Skeletal muscle cell (primary cell): ENCODE results near the gene DPP4.
"Not testable (repeated sequence)": the region's sequence is repeated elsewhere in the genome, so short reads cannot be mapped to it uniquely, and the experiment has no call there.

Source experiments
- DNase-seq: peaks from one replicate; pipeline ENCODE4 v3.0.0-alpha.2; 2010; ENCODE audit warnings: low read depth
- H3K4me3 ChIP-seq: 2 replicates; pipeline ENCODE4 v1.5.1; 2011; ENCODE audit warnings: low read depth, mild to moderate bottlenecking, control low read depth, low read length, moderate library complexity

The DPP4 gene

DNA sequence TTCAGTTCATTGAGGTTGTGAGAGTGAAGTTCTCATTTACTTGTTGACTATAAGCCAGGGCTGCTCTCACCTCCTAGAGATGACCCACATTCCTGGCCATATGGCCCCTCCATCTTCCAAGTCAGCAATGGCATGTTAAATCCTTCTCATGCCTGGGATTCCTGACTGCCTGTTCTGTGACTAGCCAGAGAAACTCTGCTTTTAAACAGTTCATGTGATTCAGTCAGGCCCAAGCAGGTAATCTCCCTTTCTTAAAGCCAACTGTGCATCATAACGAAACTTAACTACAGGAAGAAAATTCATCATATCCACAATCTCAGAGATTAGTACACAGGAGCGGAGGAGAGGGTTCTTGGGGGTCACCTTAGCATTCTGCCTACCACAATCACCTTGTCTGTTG is 11.5 kb downstream of the DPP4 start:
- no peak overlapping the region for H3K4me3 ChIP-seq
- DNase-seq = no peak

DNA sequence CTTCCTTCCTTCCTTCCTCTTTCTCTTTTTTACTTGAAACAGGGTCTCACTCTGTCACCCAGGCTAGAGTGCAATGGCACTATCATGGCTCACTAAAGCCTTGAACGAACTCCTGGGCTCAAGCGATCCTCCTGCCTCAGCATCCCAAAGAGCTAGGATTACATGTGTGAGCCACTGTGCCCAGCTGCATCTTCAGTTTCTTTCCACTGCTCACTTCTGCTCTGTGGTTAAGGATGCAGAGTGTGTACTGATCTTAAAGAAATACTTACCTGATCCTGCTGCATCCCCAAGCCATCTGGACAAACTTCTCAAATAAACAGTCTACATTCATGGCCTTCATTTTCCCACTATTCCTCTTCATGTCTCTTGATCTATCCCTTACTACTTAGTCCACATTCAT is 13.0 kb downstream of the DPP4 start:
- no peak for DNase-seq
- no peak overlapping the region for H3K4me3 ChIP-seq

DNA sequence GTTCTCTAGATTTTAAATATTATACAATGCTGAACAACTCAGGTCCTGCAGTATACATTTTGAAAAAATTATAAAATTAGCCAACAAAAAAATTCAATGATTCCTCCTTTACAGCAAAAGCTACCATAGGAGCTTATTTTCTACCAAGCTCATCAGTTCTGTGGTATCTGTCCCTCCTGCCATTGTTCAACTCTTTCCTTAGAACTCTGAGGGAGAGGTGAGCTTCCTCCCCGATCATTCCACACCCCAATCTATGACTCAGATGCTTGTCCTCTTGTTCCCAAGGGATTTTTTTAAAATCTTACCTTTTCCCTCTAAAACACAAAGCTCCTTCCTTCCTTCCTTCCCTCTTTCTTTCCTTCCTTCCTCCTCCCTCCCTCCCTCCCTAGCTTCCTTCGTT is 13.5 kb downstream of the DPP4 start:
- no peak for DNase-seq
- H3K4me3 ChIP-seq = no peak overlapping the region

DNA sequence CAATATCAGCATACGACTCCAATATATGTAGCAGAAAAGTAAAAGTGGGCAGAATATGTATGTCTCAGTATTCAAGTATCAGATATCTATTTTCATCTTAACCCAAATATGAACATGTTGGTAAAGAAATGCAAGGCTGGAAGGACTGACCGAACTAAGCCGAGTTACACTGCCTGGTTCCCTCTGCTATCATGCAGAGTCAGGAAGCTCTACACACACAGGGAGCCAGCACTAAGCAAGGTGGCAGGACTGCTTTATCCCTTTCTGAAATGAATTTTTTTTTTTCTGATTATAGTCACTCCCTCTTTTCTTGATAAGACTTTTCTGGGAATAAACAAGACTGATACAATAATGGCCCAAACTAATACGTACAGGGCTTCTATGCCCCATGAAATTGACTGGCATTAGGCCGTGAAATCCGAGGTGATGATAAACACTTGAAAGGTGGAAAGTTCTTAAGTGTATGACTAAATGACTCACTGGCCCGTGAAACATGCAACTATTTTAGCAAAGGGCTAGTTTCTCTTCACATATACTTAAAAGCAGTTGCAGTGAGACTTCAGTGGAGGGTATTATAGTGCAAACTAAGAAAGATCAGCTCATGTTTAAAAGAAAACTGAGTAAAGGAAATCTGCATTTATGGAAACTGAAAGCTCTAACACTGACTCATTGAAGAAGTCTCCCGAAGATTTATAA is 14.9 kb downstream of the DPP4 start:
- no peak for DNase-seq
- H3K4me3 ChIP-seq = no peak overlapping the region

DNA sequence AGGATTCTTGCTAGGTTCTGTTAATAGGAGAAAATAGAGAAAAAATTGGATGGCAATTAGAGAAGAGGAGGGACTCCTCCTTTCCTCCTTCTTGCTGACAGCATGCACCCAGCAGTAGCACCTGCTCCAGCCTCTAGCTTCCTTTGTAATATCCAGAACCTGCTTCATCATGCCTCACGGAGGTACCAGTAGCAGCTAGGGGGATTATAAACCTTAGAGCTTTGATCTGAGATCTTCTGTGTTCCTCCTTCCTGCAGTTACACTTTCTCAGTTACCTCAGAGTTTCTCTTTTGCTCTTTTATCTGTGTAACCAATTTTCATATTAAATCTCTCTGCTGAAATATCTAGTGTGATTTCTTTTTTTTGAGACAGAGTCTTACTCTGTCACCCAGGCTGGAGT is 16.6 kb downstream of the DPP4 start:
- H3K4me3 ChIP-seq = no peak overlapping the region
- DNase-seq = no peak

DNA sequence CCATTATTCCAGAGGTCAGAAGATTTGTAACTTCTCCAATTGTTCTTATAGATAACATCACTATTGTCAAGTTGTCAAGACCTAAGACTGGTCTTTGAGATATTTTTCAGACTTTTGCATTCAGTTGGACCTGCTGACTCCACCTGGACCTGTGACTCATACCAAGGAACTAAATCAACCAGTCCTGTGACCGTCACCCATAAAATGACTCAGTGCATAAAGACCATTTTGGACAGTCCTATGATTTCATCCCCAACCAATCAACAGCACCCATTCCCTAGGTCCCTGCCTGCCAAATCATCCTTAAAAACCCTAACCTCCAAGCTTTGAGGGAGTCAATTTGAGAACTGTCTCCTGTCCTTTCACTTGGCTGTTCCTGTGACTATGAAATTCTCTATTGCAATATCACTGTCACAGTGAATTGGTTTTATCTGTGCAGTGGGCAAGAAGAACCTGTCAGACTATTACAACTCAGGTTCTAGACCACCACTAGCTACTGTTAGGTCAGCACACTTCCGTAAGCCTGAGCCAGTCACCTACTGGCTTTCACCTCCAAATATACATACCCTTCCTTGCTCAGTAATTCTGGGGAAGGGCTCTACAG is 17.1 kb downstream of the DPP4 start:
- no peak for DNase-seq
- no peak overlapping the region for H3K4me3 ChIP-seq

DNA sequence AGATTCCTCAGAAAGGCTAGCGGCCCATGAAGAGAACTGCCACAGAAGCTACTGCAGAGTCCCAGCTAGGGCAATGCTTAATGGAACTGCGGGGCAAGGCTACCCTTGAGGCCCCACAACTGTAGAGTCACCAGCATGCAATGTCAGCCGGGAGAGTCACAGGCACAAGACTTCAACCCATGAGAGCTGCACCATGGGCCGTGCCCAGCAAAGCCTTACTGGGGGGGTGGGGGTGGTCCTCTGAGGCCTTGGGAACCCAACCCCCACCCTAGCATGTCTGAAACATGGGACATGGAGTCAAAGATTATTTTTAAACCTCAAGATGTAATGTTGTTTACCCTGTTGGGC is 20.2 kb downstream of the DPP4 start:
- no peak overlapping the region for H3K4me3 ChIP-seq
- no peak for DNase-seq

DNA sequence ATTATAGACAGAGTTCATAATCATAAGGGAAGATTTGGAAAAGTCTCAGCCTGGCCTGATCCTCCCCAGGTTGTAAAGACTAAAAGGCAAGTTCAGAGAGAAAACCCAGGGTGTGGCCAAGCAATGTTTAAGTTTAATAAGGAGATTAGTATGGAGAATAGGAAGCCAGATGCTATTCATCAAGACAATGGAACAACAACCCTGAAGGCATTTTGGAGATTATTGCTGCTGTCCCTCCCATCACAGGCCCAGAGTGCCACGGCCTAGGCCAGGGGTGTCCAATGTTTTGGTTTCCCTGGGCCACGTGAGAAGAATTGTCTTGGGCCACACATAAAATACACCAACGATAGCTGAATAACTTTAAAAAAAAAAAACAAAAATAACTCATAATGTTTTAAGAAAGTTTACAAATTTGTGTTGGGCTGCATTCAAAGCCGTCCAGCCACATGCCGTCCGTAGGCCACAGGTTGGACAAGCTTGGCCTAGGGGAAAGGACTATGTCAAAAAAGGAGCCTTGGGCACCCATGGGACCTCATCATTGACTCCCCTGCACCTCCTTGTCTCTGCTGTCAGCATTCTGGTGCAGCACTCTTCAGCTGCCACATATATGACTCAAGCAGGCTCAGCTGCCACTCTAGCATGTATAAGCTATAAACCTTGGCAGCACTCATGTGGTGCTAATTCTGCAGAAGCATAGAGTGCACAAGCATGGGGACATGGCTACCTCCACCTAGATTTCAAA is 20.8 kb downstream of the DPP4 start:
- no peak for DNase-seq
- H3K4me3 ChIP-seq = no peak overlapping the region

DNA sequence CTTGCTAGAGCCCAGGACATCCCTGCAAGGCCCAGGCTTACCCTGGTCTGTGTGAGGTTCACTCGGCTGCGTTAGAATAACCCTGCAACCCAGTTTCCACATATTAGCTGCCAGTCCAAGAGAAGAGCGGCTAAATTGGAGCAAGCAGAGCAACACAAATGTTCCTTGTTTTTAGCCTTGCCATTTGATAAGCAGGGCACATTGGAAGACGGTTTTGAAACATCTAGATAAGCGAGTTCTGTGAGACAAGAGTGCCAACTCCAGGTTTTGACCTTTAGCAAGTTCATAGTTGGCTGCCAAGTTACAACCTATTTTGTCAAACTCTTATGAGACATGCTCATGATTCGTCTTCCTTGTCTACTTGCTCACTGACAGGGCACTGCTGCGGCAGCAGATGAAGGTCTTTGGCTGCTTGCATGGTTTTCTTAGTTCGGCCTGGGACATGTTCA is 23.5 kb downstream of the DPP4 start:
- no peak overlapping the region for H3K4me3 ChIP-seq
- DNase-seq = no peak

DNA sequence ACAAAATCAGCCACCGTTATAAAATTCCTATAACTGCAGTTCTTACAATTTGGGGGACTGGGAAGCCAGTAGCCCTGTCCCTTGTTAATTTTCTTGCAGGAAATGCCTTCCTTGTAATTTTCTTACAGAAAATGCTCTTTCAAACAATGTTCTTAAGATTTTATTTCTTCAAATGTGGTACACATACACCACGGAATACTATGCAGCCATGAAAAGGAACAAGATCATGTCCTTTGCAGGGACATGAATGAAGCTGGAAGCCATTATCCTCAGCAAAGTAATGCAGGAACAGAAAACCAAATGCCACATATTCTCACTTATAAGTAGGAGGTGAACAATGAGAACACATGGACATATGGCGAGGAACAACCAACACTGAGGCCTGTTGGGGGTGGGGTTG is 24.9 kb downstream of the DPP4 start:
- DNase-seq, H3K4me3 ChIP-seq: not testable (repeated sequence)

DNA sequence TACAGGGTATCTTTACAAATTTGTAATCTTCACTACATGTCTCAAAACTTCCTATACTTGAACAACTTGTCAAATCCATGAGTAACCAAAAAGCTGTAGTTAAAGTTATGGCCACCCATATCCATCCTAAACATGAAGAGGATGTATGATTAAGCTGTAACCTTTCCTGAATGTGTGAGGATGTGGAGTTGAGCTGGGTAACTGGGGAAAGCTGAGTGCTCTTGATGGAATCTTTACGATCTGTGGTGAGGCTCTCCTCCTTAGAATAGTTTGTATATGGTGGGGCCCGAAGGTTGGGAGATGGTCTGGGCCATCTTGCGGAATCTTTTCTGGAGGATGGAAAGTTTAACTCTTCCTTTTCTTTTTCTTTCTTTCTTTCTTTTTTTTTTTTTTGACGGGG is 29.4 kb downstream of the DPP4 start:
- H3K4me3 ChIP-seq = no peak overlapping the region
- DNase-seq = no peak

DNA sequence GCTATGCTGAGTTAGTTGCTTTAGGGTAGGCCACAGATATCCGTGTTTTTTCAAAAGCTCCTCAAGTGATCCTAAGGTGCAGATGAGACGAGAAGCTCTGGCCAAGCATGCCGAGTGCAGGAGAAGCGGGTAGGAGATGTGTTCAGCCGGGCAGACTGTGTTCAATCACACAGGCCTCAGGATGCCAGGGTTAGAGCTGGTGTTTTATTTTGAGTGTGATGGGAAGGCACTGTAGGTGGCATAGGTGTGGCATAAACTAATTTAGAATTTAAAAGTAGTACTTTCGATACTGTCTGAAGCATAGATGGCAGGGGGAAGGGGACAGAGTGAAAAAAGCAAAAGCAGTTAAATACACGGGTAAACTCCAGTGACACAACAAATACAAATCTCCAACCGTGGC is 30.9 kb downstream of the DPP4 start:
- DNase-seq = no peak
- no peak overlapping the region for H3K4me3 ChIP-seq

DNA sequence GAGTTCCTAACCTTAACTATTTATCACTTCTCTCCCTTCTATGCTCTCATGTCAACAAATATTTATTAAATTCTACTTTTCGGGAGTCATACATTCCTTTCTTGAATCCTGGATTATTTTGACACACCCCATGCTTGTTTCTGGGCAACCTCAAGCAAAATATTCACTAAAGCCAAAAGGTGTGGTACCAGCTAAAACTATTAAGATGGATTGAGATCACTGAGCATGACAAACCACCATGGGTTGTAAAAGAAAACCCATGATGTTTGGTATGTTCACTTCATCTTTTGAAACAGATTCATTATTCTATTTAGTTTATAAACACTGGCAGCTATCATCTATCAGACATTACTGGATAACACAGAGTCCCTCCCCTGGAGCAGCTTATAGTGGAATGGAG is 32.5 kb downstream of the DPP4 start:
- no peak for DNase-seq
- H3K4me3 ChIP-seq = no peak overlapping the region

DNA sequence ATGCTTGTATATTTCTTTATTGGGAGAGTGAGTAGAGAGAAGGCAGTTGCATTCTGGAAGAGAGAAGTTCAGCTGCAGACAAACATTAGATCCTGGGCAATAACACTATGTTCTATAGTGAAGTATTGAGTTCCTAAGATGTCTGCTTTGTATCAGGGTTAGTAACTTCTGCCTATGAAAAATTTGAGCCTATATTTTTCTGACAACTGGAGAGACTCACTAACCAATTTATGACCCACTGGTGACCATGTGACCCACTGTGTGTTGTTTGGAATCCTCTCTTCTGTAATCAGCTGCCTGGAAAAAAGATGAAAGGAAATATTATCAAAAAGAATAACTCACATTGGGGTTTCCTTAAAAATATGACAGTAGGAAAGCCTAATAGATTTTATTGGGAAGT is 35.3 kb downstream of the DPP4 start:
- DNase-seq = no peak
- no peak overlapping the region for H3K4me3 ChIP-seq

DNA sequence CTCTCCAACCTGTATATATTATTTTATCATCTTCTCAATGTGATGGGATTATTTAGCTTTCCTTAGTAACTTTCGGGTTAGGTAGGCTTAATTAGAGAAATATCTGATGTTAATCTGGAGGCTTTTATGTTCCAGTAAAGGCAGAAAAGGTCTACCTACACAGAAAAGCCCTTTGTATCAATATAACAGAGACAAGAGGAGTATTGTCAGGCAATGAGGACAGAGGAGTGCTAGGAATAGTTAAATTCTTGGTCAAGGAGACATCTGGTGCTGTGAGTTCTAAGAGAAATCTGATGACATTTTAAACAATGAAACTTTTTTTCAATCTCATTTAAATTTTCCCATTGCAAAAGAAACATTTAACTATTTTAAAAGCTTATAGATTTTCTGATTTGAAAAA is 36.1 kb downstream of the DPP4 start:
- no peak overlapping the region for H3K4me3 ChIP-seq
- no peak for DNase-seq

DNA sequence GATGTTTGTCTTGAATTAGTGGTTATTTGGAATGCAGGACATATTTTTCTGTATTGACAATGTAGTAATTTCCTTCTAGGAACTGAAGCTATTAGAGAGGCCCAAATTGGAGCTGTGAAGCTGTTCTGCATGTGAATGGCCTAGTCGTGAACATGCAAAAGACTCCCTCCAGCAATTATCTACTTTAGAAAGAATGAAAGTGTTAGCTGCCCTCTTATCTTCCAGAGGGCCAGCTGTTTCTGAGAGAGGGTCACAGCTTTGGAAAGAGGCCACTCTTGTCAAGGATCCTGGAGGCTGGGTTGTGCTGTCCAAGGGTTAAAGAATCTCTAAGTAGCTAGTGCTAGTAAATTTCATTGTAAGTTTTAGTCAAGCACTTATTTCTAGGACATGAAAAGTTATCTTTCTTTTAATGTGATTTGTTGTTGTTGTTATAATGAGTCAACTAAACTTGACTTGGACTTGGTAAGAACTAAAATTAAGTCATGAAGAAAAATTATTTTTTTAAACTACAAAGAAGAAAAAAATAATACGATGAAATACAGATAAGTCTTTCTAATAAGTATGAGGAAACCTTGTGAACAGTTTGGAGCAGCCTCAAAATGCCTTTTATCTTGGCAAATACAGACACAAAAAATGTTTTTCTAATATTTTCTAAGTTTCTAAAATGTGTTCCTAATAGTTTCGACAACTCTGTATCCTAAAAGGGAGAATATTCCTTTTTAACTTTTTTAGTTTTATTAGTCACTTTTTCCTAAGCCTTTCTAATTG is 36.8 kb downstream of the DPP4 start:
- no peak for DNase-seq
- H3K4me3 ChIP-seq = no peak overlapping the region

DNA sequence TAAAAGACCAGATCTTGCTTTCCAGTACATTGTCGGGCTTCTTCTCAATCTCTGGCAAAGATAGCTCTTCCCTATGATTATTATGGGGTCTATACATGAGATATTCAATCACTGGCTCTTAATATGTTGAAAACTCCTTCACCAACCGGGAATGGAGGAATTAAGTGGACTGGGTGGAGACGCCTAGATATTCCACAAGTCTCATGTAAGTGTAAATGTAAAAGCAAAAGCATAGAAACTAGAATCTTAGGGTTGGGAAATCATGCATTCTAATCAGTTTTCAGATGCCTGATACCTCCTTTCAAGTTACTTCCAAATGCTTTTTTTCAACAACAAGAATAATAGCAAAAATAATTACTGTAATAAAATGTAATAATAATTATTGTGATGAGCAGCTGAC is 38.0 kb downstream of the DPP4 start:
- no peak for DNase-seq

DNA sequence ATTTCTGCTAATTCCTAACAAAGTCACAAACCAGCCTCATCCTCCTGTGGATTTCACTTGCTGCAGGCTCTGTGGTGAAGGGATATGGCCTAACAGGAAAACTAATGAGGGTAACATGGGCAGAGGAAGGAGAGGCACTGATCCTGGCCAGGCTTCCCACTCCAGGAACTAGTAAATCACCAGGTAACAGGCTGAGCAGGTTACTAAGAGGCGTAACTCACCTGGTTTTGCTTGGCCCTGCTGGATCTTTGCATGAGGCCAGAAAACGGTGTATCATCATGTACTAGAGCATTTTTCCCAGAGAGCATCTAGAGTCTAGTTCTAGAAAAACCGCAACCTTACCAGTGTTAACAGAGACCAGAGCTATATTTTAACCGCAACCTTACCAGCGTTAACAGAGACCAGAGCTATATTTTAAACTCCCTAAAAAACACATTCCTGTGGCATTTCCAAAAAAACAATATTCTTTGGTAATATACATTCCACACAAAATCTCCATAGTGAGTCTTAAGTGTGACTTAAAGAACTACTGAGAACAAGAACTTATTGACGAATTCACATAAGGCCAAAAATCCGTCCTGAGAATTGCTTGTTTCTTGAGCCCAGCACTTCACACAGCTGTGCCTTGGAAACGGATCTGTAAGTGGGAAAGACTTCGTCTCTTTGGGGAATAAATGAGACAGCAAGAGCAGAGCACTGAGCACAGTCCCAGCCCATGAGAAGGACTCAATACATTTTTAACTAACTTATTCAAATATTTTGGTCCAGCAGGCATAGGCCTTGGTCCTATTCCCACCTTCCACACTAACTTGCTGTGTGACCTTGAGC is 43.4 kb downstream of the DPP4 start:
- H3K4me3 ChIP-seq = no peak overlapping the region
- no peak for DNase-seq

More for the DNA sequence above, 38.0 kb downstream of the DPP4 start:
- no peak overlapping the region for H3K4me3 ChIP-seq

DNA sequence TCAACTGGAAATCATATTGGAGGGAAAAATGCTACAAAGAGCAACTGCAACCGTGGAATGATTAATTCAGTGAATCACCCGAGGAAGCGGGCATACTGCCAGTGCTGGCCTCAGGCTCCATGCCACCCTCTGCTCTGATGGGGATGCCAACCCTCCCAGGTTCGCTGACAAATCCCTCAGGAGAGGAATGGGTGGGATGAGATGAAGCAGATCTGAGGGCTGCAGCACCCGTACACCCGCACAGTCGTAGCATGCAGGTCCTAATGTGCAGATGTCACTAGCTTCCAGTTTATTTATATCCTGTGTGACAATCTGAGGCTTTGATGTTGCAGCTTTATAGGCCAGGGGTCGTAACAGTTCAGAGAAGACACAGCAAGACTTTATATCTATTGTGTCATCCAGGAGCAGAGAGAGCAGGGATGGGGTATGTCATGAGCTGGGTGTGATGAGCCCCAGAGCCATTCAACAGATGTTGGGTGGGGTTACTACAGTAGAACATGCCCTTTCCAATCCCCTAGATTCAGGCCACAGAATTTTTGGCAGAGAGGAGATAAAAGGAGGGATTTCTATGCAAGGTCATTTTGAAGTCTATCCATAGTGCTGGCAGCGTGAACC is 44.6 kb downstream of the DPP4 start:
- peak; percentile 14 for DNase-seq
- no peak overlapping the region for H3K4me3 ChIP-seq
